HG03066 (cell line): ENCODE measurements around the gene FSD1L.

Source experiments
- ATAC-seq: cut with Tn5 transposase; IDR thresholded peaks from one replicate; pipeline ENCODE4 v1.9.1; 2021; ENCODE audit warnings: low read depth; ENCODE audit not compliant: unreplicated experiment

FSD1L gene

DNA sequence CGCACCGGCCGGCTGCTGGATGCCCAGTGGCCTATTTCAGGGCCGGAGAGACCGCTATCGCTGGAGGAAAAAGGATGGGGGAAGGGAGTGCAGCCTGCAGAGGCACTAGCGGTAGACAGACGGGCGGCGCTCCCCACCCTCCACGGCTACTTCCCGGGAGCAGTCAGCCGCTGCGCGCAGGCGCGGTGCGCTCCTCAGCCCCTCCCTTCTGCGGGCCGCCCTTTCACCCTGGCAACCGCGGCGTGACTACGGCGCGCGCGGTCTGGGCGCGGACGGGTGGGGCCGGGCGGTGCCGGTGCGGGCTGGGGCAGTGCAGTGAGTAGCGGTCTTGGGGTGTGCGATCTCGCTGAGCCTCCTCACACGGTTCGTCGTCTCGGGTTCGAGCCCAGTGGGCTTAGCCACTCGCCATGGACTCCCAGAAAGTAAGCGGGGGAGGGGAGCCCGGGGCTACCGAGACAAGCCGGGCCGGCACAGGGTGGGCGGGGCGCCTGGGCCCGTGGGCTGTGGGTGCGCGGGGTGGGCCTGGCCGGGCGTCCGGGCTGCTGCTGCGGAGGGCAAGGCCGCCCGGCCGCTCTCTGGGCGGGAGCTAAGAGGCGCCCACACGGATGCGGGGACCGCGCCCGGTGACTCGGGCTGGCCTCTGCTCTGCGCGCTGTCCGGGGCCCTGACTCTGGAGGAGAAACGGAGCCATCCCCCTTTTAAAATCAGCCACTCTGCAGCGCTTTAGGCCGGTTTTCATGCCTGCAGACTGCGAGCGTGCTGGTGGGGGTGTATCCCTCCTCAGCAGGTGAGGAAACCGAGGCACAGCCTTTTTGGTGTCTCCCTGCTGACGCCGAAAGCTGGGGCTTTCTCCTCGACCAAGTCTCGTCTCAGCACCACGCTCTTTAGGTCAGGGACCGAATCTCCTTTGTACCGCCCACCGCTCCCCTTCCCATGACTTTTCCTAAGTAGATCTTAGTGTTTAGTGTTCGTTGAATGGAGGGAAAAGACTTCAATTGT lies at the start of gene FSD1L:
TSS of gene FSD1L (plus strand) at position 221 of the 999 bp plus-strand sequence. CDS start at position 408, 187 bp downstream.
- peak; percentile 94 for ATAC-seq

GRCh38 chr9:105399117-105399516 lies 48.7 kb upstream of the FSD1L start:
- no peak for ATAC-seq

GRCh38 chr9:105401651-105402050 lies 46.2 kb upstream of the FSD1L start:
- no peak for ATAC-seq

GRCh38 chr9:105403552-105404248 lies 44.1 kb upstream of the FSD1L start:
- ATAC-seq, result no peak

- ATAC-seq, result peak; percentile 85
Measured at GRCh38 chr9:105405514-105406131, 42.2 kb upstream of the FSD1L start.

- ATAC-seq, result no peak
Measured at GRCh38 chr9:105406369-105406768, 41.5 kb upstream of the FSD1L start.

- ATAC-seq, result no peak
Measured at GRCh38 chr9:105413525-105413924, 34.3 kb upstream of the FSD1L start.

DNA sequence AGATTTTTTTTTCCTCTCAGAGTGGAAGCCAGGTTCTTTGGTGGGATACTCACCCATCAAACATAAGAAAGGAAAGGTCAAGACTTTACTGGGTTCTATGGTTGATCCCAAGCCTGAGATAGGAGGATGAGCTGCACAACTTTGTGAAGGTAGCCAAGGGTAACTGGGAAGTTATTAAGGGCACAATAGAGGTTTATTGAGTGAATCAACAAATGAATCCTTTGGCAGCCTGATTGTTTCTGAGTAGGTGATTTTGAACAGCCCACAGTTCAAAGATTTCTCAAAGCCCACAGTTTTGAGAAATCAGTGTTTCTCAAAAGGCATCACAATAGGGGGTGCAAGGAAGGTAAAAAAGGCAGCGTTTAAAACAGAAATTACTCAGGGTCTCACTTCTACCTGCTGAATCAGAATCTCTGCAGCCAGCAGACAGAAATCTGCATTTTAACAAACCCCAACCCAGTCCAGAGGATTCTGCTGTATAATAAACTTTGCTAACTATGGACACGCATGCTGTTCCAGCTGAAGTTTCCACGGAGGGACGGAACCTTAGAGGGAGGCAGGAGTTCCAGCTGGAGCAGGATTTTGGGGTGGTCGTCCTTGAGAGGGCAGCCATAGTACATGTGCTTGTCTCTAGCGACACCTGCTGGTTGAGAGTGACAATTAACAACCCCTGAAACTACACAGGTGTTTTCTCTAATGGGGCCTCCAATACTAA lies 32.7 kb upstream of the FSD1L start:
- ATAC-seq, result peak; percentile 66

GRCh38 chr9:105415662-105415980 lies 32.2 kb upstream of the FSD1L start:
- no peak for ATAC-seq

DNA sequence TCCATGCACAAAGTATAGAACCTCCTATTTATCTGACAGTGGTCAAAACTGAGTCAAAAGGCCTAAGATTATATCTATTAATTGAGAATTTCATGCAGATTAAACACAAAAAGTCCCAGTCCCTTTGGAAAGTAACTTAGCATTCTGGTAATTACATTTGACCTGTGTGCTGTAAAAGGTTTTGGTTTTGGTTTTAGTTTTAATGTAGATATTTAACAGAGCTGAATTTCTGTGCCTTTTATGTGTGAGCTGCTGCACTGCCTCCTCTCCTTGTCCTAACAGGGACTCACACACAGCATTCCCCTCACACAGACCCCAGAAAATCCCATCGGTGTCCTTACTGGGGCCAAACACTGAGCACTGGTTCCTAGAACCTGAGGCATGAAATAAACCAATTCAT lies 31.0 kb upstream of the FSD1L start:
- peak; percentile 66 for ATAC-seq

DNA sequence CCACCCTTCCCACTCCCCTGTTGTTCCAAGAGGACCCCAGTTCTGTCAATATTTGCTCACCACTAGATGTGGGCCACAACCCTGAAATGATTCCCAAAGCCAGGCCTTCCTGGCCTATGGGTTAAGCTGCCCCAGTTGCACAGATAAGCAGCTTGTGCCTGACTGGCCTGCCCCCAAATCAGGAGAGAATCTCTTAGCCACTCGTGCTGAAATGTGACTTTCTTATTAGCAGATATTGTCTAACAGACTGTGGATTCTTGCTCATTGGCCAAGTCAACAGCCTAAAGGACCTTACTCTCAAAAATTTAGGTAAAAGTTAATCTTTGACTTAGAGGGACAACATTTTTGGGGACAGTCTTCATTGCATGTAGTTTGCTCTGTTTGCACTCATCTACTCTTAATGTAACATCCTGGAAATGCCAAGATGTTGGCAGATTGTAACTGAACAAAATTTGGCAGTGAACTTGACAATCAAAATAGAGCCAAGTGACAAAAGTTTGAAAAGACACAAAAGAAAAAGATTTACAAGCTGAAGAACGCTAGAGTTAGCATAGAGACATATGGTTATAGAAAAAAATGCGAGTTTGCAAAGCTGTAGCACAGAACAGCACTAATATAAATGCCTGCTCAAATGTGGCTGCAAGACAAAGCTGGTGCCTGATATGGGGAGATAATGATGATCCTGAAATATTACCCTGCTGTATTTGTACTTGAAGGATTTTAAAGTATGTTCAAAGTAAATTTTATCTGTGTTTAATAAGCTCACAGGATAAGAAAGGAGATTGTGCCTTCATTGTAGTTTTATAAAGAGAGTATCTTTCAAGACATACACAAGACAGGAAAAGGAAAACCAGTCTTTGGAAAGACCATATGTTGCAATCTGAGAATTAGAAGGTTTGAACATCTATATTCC lies 29.0 kb upstream of the FSD1L start:
- no peak for ATAC-seq

GRCh38 chr9:105419816-105420597 lies 27.8 kb upstream of the FSD1L start:
- no peak for ATAC-seq

- no peak for ATAC-seq
Measured at GRCh38 chr9:105421154-105421553, 26.7 kb upstream of the FSD1L start.

GRCh38 chr9:105421864-105422263 lies 26.0 kb upstream of the FSD1L start:
- ATAC-seq, result no peak

DNA sequence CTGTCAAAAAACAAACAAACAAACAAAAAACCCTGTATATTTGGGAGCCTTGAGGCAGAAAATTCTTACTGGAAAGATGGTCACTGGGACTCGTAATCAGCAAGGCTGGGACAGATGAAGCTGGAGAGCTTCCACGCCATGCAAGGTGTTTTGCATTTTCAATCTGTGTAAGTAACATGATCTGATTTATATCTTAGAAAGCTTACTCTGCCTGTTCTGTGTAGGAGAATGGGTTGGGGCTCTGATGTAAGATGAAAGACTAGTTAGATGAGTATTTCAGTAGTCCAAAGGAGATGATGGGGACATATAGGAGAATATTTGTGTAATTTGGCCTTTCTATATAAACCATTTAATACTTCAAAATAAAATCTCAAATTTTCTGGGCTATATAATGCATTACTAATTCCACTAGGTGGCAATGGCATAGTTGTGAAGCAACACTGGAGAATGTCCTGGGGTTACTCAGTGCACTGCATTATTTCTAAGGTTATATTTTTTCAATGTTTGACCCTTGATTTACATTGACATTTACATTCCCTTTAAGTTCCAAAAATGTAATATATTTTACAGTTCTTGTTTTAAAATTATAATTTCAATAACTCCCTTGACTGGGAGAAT lies 21.9 kb upstream of the FSD1L start:
- no peak for ATAC-seq

GRCh38 chr9:105426657-105427056 lies 21.2 kb upstream of the FSD1L start:
- ATAC-seq, result no peak

GRCh38 chr9:105431424-105432246 lies 16.2 kb upstream of the FSD1L start:
- ATAC-seq, result no peak
